Loucy (cell line): ENCODE measurements around the gene ATP6V0D1.

Experiments
- CTCF ChIP-seq: fragments of 200-600 bp; sonication (generic); conservative IDR thresholded peaks from 2 replicates; pipeline ENCODE4 v1.5.1; 2014; ENCODE audit warnings: mild to moderate bottlenecking, antibody characterized with exemption, low read length
- EZH2phosphoT487 ChIP-seq: fragments of 200-600 bp; IDR thresholded peaks from 2 replicates; pipeline ENCODE4 v1.6.1; 2018; ENCODE audit warnings: antibody characterized with exemption, mild to moderate bottlenecking, moderate library complexity, borderline replicate concordance

GRCh38 chr16:67424261-67424615 is 56.7 kb downstream of the ATP6V0D1 start:
- TF ChIP-seq CTCF (no peak), EZH2phosphoT487 (no peak)
